Neural cell (in vitro differentiated cells): ENCODE results near the gene CGNL1. TPM values are rescaled to one million over a fixed set of nuclear protein-coding genes. Genes with fewer than 3 reads are reported as not detected.

Experiments used
- H2AFZ ChIP-seq: fragments of 200-600, 300-800 bp; sonication (generic), shearing (Covaris generic); 2 replicates; pipeline ENCODE4 v1.6.0; 2014; ENCODE audit warnings: low read depth, mild to moderate bottlenecking, antibody characterized with exemption, low read length, moderate library complexity
- H3F3A ChIP-seq: fragments of 200-600 bp; shearing (Covaris generic); 2 replicates; pipeline ENCODE4 v1.6.1; 2016; ENCODE audit warnings: mild to moderate bottlenecking, moderate library complexity, mixed read lengths, antibody characterized with exemption, low read length; ENCODE audit not compliant: insufficient read depth, poor library complexity, severe bottlenecking
- H3K27ac ChIP-seq: fragments of 200-600, 300-800 bp; sonication (generic), shearing (Covaris generic); 2 replicates; pipeline ENCODE4 v1.5.1; 2014; ENCODE audit warnings: mild to moderate bottlenecking, low read length, moderate library complexity
- H3K27me3 ChIP-seq: fragments of 300-800, 200-600 bp; sonication (generic), shearing (Covaris generic); 2 replicates; pipeline ENCODE4 v1.6.0; 2014; ENCODE audit warnings: mild to moderate bottlenecking, low read depth, low read length, moderate library complexity; ENCODE audit not compliant: insufficient read depth
- H3K36me3 ChIP-seq: fragments of 300-800, 200-600 bp; sonication (generic), shearing (Covaris generic); 2 replicates; pipeline ENCODE4 v1.5.1; 2014; ENCODE audit warnings: mild to moderate bottlenecking, antibody characterized with exemption, low read length, moderate library complexity; ENCODE audit not compliant: insufficient read depth
- H3K4me2 ChIP-seq: fragments of 300-800, 200-600 bp; sonication (generic), shearing (Covaris generic); 2 replicates; pipeline ENCODE4 v1.6.0; 2014; ENCODE audit warnings: mild to moderate bottlenecking, low read length
- H3K4me3 ChIP-seq: fragments of 300-800, 200-600 bp; sonication (generic), shearing (Covaris generic); 2 replicates; pipeline ENCODE4 v1.5.1; 2014; ENCODE audit warnings: mild to moderate bottlenecking, low read length, moderate library complexity
- H3K79me2 ChIP-seq: fragments of 200-600 bp; shearing (Covaris generic); replicated peaks from 2 replicates; pipeline ENCODE4 v1.6.0; 2014; ENCODE audit warnings: mild to moderate bottlenecking, low read length, moderate library complexity; ENCODE audit not compliant: insufficient read depth
- H3K9ac ChIP-seq: fragments of 300-800, 200-600 bp; sonication (generic), shearing (Covaris generic); 2 replicates; pipeline ENCODE4 v1.6.1; 2016; ENCODE audit warnings: mild to moderate bottlenecking, low read length, mixed read lengths
- H3K9me2 ChIP-seq: fragments of 200-600 bp; shearing (Covaris generic); 2 replicates; pipeline ENCODE4 v1.6.1; 2016; ENCODE audit warnings: mild to moderate bottlenecking, low read length, mixed read lengths; ENCODE audit not compliant: insufficient read depth
- H3K9me3 ChIP-seq: fragments of 200-600, 300-800 bp; sonication (generic), shearing (Covaris generic); 2 replicates; pipeline ENCODE4 v1.6.1; 2016; ENCODE audit warnings: mild to moderate bottlenecking, mixed run types, low read length, moderate library complexity, mixed read lengths
- H4K20me1 ChIP-seq: fragments of 200-600 bp; shearing (Covaris generic); 2 replicates; pipeline ENCODE4 v1.6.1; 2016; ENCODE audit warnings: mild to moderate bottlenecking, mixed run types; ENCODE audit not compliant: insufficient read depth
- CTCF ChIP-seq: fragments of 450-650 bp; IDR thresholded peaks from 2 replicates; pipeline ENCODE4 v1.5.1; 2014; ENCODE audit warnings: antibody characterized with exemption, mild to moderate bottlenecking, moderate library complexity; ENCODE audit not compliant: poor library complexity, severe bottlenecking
- EP300 ChIP-seq: fragments of 450-650 bp; conservative IDR thresholded peaks from 2 replicates; pipeline ENCODE4 v1.6.1; 2014; ENCODE audit warnings: antibody characterized with exemption, mild to moderate bottlenecking, moderate library complexity; ENCODE audit not compliant: poor library complexity, severe bottlenecking
- EZH2 ChIP-seq: fragments of 200-600, 300-800 bp; shearing (Covaris generic), sonication (generic); IDR thresholded peaks from 2 replicates; pipeline ENCODE4 v1.6.1; 2014; ENCODE audit warnings: antibody characterized with exemption, low read length, borderline replicate concordance, mild to moderate bottlenecking; ENCODE audit not compliant: insufficient read depth, poor library complexity, severe bottlenecking
- MXI1 ChIP-seq: fragments of 450-650 bp; conservative IDR thresholded peaks from 2 replicates; pipeline ENCODE4 v1.6.1; 2014; ENCODE audit warnings: antibody characterized with exemption, mild to moderate bottlenecking; ENCODE audit not compliant: poor library complexity, severe bottlenecking
- POLR2AphosphoS5 ChIP-seq: IDR thresholded peaks from 2 replicates; pipeline ENCODE4 v1.6.1; 2012
- RAD21 ChIP-seq: fragments of 450-650 bp; conservative IDR thresholded peaks from 2 replicates; pipeline ENCODE4 v1.6.1; 2014; ENCODE audit warnings: antibody characterized with exemption, mild to moderate bottlenecking, moderate library complexity
- REST ChIP-seq: IDR thresholded peaks from 2 replicates; pipeline ENCODE4 v1.6.1; 2012; ENCODE audit warnings: borderline replicate concordance
- SMC3 ChIP-seq: fragments of 450-650 bp; conservative IDR thresholded peaks from 2 replicates; pipeline ENCODE4 v1.6.1; 2014; ENCODE audit warnings: antibody characterized with exemption, mild to moderate bottlenecking, moderate library complexity; ENCODE audit not compliant: poor library complexity
- TAF1 ChIP-seq: IDR thresholded peaks from 2 replicates; pipeline ENCODE4 v1.6.1; 2012; ENCODE audit warnings: low read depth
- polyA plus RNA-seq: library from polyadenylated mRNA; depleted of rRNA; stranded (reverse); fragments of >200 nt; gene quantifications from 2 replicates; pipeline ENCODE4 v1.2.3, GENCODE V29; 2014

Gene CGNL1
- polyA plus RNA-seq, 1 donor from 2014 or later, result 0.26 TPM

- Histone ChIP-seq H3K4me2 (no peak overlapping the region), H3K9me2 (no peaks in the 10 kb centered on the region), H3F3A (no peaks in the 10 kb centered on the region), H3K27me3 (no peaks in the 10 kb centered on the region), H4K20me1 (no peaks in the 10 kb centered on the region), H2AFZ (no peak overlapping the region), H3K36me3 (no peaks in the 10 kb centered on the region), H3K27ac (no peak overlapping the region), H3K9ac (no peak overlapping the region), H3K9me3 (no peaks in the 10 kb centered on the region), H3K4me3 (no peak overlapping the region), H3K79me2 (no peaks in the 10 kb centered on the region)
- TF ChIP-seq EZH2 (no peak), TAF1 (no peak), CTCF (no peak), MXI1 (no peak), POLR2AphosphoS5 (no peak), RAD21 (no peak), EP300 (no peak), SMC3 (no peak), REST (no peak)
Observed at GRCh38 chr15:57557267-57557666, 181.0 kb downstream of the CGNL1 start.

- no peaks in the 10 kb centered on the region for H3K79me2 ChIP-seq
- H3K36me3 ChIP-seq, result no peaks in the 10 kb centered on the region
- no peaks in the 10 kb centered on the region for H3K27me3 ChIP-seq
- TF ChIP-seq MXI1, result no peak
- TF ChIP-seq TAF1, result no peak
- TF ChIP-seq CTCF, result no peak
- TF ChIP-seq RAD21, result no peak
- TF ChIP-seq POLR2AphosphoS5, result no peak
- TF ChIP-seq EP300, result no peak
- TF ChIP-seq REST, result no peak
- TF ChIP-seq EZH2, result no peak
- no peak for TF ChIP-seq SMC3
- H3K9me2 ChIP-seq, result no peaks in the 10 kb centered on the region
- H2AFZ ChIP-seq, result no peak overlapping the region
- H3K4me2 ChIP-seq, result no peak overlapping the region
- H3K9me3 ChIP-seq, result no peaks in the 10 kb centered on the region
- H4K20me1 ChIP-seq, result no peaks in the 10 kb centered on the region
- H3K27ac ChIP-seq, result no peak overlapping the region
- H3K4me3 ChIP-seq, result no peak overlapping the region
- no peak overlapping the region for H3K9ac ChIP-seq
- H3F3A ChIP-seq, result no peaks in the 10 kb centered on the region
Observed at GRCh38 chr15:57557810-57558209, 181.5 kb downstream of the CGNL1 start.
